Measurements from ENCODE around the gene RTN1.

Gene RTN1

GRCh38 chr14:59777006-59777579 lies 93.5 kb downstream of the RTN1 start:
- no peak for DNase-seq (ENCODE audit: extremely low read depth, low read depth)
- no peak overlapping the region for H3K4me3 ChIP-seq (replicated peaks; ENCODE audit: low read depth, low read length)
- no peak for TF ChIP-seq CTCF (IDR thresholded peaks at IDR 0.05; ENCODE audit: low read depth, low read length, missing control alignments)

- H3K4me3 ChIP-seq (replicated peaks; ENCODE audit: low read depth, low read length), result no peak overlapping the region
- TF ChIP-seq CTCF (IDR thresholded peaks at IDR 0.05; ENCODE audit: low read depth, low read length, missing control alignments), result no peak
- no peak for DNase-seq (ENCODE audit: extremely low read depth, low read depth)
Observed at GRCh38 chr14:59776468-59776867, 94.1 kb downstream of the RTN1 start.

GRCh38 chr14:59772233-59772632 lies 98.3 kb downstream of the RTN1 start:
- no peak for DNase-seq (ENCODE audit: extremely low read depth, low read depth)
- no peak overlapping the region for H3K4me3 ChIP-seq (replicated peaks; ENCODE audit: low read depth, low read length)
- TF ChIP-seq CTCF (IDR thresholded peaks at IDR 0.05; ENCODE audit: low read depth, low read length, missing control alignments), result no peak

- H3K4me3 ChIP-seq (replicated peaks; ENCODE audit: low read depth, low read length), result no peak overlapping the region
- no peak for DNase-seq (ENCODE audit: extremely low read depth, low read depth)
- no peak for TF ChIP-seq CTCF (IDR thresholded peaks at IDR 0.05; ENCODE audit: low read depth, low read length, missing control alignments)
Observed at GRCh38 chr14:59771577-59771976, 99.0 kb downstream of the RTN1 start.

GRCh38 chr14:59769586-59769985 lies 101.0 kb downstream of the RTN1 start:
- DNase-seq (ENCODE audit: extremely low read depth, low read depth), result no peak
- no peak overlapping the region for H3K4me3 ChIP-seq (replicated peaks; ENCODE audit: low read depth, low read length)
- TF ChIP-seq CTCF (IDR thresholded peaks at IDR 0.05; ENCODE audit: low read depth, low read length, missing control alignments), result no peak

GRCh38 chr14:59768855-59769375 lies 101.7 kb downstream of the RTN1 start:
- no peak for DNase-seq (ENCODE audit: extremely low read depth, low read depth)
- H3K4me3 ChIP-seq (replicated peaks; ENCODE audit: low read depth, low read length), result no peak overlapping the region
- no peak for TF ChIP-seq CTCF (IDR thresholded peaks at IDR 0.05; ENCODE audit: low read depth, low read length, missing control alignments)

GRCh38 chr14:59761851-59762250 lies 108.7 kb downstream of the RTN1 start:
- H3K4me3 ChIP-seq (replicated peaks; ENCODE audit: low read depth, low read length), result no peak overlapping the region
- TF ChIP-seq CTCF (IDR thresholded peaks at IDR 0.05; ENCODE audit: low read depth, low read length, missing control alignments), result no peak
- DNase-seq (ENCODE audit: extremely low read depth, low read depth), result no peak

Data from HFF-Myc (cell line).